AG09309 (cell line): Measurements from ENCODE around the gene CRACR2B.

Source experiments
- DNase-seq: peaks from one replicate; pipeline ENCODE4 v3.0.0-alpha.2; 2010; ENCODE audit warnings: low read depth
- H3K4me3 ChIP-seq: 2 replicates; pipeline ENCODE4 v1.5.1; 2011; ENCODE audit warnings: mild to moderate bottlenecking, low read depth, low read length, moderate library complexity; ENCODE audit not compliant: control insufficient read depth
- TF ChIP-seq, protein P1 (sequence below): IDR thresholded peaks from 2 replicates; pipeline ENCODE4 v1.5.1; 2011; ENCODE audit warnings: mild to moderate bottlenecking, low read depth, low read length, inconsistent platforms; ENCODE audit not compliant: insufficient read depth, control insufficient read depth; ENCODE audit errors: missing control alignments

CRACR2B gene

DNA sequence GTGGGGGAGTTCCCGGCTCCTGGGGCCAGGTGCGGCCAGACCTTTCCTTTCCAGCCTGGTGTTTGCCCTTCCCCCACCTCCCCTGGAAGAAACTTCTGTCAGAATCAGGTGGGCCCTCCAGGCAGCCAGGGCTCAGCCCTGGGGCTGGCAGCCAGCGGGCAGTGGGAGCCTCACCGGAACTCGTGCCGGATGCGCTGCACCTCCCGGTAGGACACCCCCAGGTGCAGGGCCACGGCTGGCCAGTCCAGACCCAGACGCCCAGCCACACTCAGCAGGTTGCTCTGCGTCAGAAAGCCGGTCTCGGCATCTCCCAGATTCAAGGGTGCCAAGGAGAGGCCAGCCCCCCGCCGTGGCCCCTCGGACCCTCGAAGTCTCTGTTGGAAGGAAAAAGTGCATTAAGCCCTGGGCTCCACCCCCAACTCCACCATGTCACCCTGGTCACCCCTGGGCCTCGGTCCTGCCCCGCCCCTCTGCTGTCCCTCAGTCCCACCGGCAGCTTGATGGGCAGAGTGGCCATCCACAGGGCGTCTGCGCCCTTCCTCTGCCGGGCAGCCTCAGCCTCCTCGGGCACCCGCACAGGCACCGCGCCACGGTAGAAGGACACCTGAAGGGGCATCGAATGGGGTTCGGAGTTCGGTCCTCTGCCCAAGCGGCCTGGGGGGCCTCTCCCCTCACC, 27.9 kb upstream of the CRACR2B start:
- DNase-seq, result no peak
- TF ChIP-seq, protein P1, sequence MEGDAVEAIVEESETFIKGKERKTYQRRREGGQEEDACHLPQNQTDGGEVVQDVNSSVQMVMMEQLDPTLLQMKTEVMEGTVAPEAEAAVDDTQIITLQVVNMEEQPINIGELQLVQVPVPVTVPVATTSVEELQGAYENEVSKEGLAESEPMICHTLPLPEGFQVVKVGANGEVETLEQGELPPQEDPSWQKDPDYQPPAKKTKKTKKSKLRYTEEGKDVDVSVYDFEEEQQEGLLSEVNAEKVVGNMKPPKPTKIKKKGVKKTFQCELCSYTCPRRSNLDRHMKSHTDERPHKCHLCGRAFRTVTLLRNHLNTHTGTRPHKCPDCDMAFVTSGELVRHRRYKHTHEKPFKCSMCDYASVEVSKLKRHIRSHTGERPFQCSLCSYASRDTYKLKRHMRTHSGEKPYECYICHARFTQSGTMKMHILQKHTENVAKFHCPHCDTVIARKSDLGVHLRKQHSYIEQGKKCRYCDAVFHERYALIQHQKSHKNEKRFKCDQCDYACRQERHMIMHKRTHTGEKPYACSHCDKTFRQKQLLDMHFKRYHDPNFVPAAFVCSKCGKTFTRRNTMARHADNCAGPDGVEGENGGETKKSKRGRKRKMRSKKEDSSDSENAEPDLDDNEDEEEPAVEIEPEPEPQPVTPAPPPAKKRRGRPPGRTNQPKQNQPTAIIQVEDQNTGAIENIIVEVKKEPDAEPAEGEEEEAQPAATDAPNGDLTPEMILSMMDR, result no peak
- no peak overlapping the region for H3K4me3 ChIP-seq

GRCh38 chr11:800473-800872, 27.2 kb upstream of the CRACR2B start:
- H3K4me3 ChIP-seq, result no peak overlapping the region
- DNase-seq, result no peak
- TF ChIP-seq, protein P1, result no peak

- DNase-seq, result no peak
- no peak overlapping the region for H3K4me3 ChIP-seq
- TF ChIP-seq, protein P1, result no peak
These were observed 26.5 kb upstream of the CRACR2B start for GRCh38 chr11:801097-801780.

GRCh38 chr11:802018-802617, 25.6 kb upstream of the CRACR2B start:
- TF ChIP-seq, protein P1, result no peak

GRCh38 chr11:802693-803466, 24.8 kb upstream of the CRACR2B start:
- no peak for DNase-seq
- TF ChIP-seq, protein P1, result no peak
- no peak overlapping the region; the same call in 1 of the 2 replicates for H3K4me3 ChIP-seq

More at GRCh38 chr11:802018-802617, 25.6 kb upstream of the CRACR2B start:
- DNase-seq, result no peak
- no peak overlapping the region for H3K4me3 ChIP-seq

DNA sequence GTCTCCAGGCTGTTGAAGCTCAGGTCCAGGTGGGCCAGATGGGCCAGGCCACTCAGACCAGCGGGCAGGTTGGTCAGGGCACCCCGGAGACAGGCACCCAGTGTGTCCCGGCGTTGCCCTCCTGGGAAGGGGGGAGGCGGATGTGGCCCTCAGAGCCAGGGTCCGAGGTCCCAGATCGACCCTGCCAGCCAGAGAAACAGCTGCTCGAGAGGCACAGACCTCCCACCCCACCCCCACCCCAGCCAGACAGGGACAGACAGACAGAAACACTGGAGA, 24.3 kb upstream of the CRACR2B start:
- peak overlapping the region; percentile 66; the same call in 1 of the 2 replicates for H3K4me3 ChIP-seq
- DNase-seq, result no peak
- TF ChIP-seq, protein P1, result no peak
